GM12801 (cell line): ENCODE measurements around the gene CHD5.

Source experiments
- TF ChIP-seq, protein P1 (sequence below): IDR thresholded peaks from one replicate; pipeline ENCODE4 v1.5.1; 2011; ENCODE audit warnings: control low read depth; ENCODE audit not compliant: insufficient read length; ENCODE audit errors: extremely low read depth

CHD5 gene

DNA sequence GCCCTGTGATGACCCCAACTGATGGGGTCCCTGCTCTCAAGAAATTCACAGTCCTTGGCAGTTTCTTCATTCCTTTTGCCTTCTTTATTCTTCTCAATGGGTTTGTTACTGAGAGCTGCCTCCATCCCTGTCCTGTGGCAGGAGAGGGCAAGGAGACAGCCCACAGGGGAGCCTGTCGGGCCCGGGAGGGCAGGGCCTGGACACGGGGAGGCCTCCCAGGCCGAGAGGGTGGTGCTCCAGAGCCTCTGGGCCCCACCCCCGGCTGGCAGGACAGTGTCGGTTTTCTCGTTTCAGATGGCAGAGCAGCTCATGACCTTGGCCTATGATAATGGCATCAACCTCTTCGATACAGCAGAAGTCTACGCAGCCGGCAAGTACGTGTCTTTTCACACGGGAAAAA, 98.2 kb downstream of the CHD5 start:
- TF ChIP-seq, protein P1, sequence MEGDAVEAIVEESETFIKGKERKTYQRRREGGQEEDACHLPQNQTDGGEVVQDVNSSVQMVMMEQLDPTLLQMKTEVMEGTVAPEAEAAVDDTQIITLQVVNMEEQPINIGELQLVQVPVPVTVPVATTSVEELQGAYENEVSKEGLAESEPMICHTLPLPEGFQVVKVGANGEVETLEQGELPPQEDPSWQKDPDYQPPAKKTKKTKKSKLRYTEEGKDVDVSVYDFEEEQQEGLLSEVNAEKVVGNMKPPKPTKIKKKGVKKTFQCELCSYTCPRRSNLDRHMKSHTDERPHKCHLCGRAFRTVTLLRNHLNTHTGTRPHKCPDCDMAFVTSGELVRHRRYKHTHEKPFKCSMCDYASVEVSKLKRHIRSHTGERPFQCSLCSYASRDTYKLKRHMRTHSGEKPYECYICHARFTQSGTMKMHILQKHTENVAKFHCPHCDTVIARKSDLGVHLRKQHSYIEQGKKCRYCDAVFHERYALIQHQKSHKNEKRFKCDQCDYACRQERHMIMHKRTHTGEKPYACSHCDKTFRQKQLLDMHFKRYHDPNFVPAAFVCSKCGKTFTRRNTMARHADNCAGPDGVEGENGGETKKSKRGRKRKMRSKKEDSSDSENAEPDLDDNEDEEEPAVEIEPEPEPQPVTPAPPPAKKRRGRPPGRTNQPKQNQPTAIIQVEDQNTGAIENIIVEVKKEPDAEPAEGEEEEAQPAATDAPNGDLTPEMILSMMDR, result no peak

DNA sequence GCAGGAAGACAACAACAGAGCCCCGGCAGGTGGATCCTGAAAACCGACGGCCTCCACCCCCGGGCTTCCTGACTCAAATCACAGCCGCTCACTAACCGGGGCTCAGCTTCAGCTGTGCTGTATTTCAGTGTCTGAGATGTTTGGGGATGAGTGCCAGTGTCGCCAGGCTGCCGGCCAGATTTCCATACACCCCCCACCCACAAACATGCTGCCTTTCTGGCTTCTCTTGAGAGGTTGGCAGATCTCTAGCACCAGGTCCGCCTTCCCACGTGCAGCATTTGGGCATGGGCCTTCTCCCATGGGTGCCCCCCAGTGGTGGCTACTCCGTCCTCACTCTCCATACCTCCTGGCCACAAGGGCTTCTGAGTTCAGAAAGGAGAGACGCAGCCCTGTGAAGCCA, 99.7 kb downstream of the CHD5 start:
- TF ChIP-seq, protein P1, result no peak

DNA sequence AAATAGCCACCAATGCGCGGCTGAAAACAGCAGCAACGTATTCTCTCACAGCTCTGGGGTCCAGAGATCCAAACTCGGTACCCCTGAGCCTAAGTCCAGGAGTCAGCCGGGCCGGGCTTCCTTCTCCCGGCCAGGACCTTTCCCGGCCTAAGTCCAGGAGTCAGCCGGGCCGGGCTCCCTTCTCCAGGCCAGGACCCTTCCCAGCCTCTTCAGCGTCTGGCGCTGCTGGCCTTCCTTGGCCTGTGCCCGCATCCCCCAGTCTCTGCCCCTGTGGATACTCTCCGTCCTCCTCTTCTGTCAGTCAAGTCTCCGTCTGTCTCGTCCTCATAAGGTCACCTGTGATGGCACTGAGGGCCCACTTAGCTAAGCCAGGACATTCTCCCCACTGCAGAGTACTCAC, 102.2 kb downstream of the CHD5 start:
- TF ChIP-seq, protein P1, result no peak

GRCh38 chr1:6077506-6077905, 102.6 kb downstream of the CHD5 start:
- TF ChIP-seq, protein P1, result no peak

DNA sequence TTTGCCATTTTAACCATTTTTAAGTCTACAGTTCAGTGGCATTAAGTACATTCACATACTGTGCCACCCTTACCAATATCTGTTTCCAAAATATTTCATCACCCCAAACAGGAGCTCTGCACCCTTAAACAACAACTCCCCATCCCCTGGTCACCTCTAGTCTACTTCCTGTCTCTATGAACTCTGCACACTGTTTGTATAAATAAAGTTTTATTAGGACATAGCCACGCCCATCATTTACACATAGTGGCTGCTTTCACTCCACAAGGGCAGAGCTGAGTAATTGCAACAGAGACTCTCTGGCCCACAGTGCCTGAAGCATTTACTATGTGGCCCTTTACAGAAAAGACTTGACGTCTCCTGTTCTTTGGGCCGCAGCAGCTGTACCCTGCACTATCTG, 104.4 kb downstream of the CHD5 start:
- TF ChIP-seq, protein P1, result no peak

- TF ChIP-seq, protein P1, result no peak
These were observed 105.8 kb downstream of the CHD5 start for GRCh38 chr1:6074192-6074901.

DNA sequence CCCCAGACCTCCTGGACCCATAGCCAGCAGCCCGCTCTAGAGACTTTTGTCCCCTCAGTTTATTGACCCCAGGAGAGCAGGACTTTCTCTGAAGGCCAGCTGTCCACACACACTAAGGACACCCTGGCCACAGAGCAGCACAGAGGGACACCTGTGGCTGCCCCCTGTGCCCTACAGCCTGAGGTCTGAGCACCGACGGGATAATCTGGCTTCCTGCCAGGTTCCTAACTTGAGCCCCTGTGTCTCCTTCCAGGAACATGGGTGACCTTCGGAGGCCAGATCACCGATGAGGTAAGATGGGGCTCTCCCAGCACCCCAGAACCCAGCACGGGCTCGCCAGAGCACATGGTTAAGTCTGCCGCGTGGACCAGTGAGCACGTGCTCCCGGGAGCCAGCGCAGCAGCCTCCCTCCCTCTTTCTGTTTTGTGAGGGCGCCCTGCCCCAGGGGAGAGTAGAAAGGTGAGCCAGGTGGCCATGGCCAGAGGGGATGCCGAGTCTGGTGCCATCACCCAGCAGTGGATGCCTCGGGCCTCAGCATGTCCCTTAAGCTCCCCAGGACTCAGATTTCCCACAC, 106.6 kb downstream of the CHD5 start:
- TF ChIP-seq, protein P1, result no peak
